PC-3 (cell line): ENCODE data around the gene INTS3. TPM values are rescaled to one million over a fixed set of nuclear protein-coding genes. Genes with fewer than 3 reads are reported as not detected.

Experiments
- ATAC-seq: fragments of 200-7000 bp; cut with Tn5 transposase; 2 replicates; pipeline ENCODE4 v1.9.1; 2020; ENCODE audit warnings: mild to moderate bottlenecking, moderate library complexity
- BruUV-seq: library from RNA; stranded (reverse); fragments of 400-500 nt; replicated peaks from 2 replicates; lab custom pipeline; 2021; lab: Mats Ljungman, UMichigan
- CTCF ChIA-PET: fragments of 300-600 bp; sonication (Branson Sonifier 250); formaldehyde crosslinking; loops from one replicate; lab custom pipeline; 2022; ENCODE audit warnings: antibody characterized with exemption; lab: Charles Lee
- POLR2A ChIA-PET: fragments of 300-600 bp; sonication (Branson Sonifier 250); formaldehyde crosslinking; loops from one replicate; lab custom pipeline; 2022; ENCODE audit warnings: antibody characterized with exemption; ENCODE audit not compliant: unreplicated experiment; lab: Charles Lee
- DNase-seq: peaks from one replicate; pipeline ENCODE4 v3.0.0-alpha.2; 2015
- H2AFZ ChIP-seq: fragments of 300-600 bp; sonication (generic); 2 replicates; pipeline ENCODE4 v1.6.0; 2016; ENCODE audit warnings: antibody characterized with exemption, low read length
- H3F3A ChIP-seq: fragments of 300-600 bp; sonication (generic); one replicate; pipeline ENCODE4 v1.6.0; 2017; ENCODE audit warnings: antibody characterized with exemption, low read length, control low read depth, mild to moderate bottlenecking; ENCODE audit not compliant: unreplicated experiment
- H3K27ac ChIP-seq: fragments of 300-600 bp; sonication (generic); 2 replicates; pipeline ENCODE4 v1.5.1; 2016; ENCODE audit warnings: mild to moderate bottlenecking, low read length
- H3K27me3 ChIP-seq: fragments of 300-600 bp; sonication (generic); 2 replicates; pipeline ENCODE4 v1.6.1; 2016; ENCODE audit warnings: low read length, mixed read lengths
- H3K36me3 ChIP-seq: fragments of 300-600 bp; sonication (generic); 2 replicates; pipeline ENCODE4 v1.6.1; 2016; ENCODE audit warnings: low read depth, mixed run types, low read length, mixed read lengths
- H3K4me1 ChIP-seq: fragments of 300-600 bp; sonication (generic); 2 replicates; pipeline ENCODE4 v1.5.1; 2016; ENCODE audit warnings: low read length; ENCODE audit not compliant: insufficient read depth
- H3K4me2 ChIP-seq: fragments of 300-600 bp; sonication (generic); 2 replicates; pipeline ENCODE4 v1.6.0; 2016; ENCODE audit warnings: low read length
- H3K4me3 ChIP-seq: fragments of 300-600 bp; sonication (generic); 2 replicates; pipeline ENCODE4 v1.5.1; 2016; ENCODE audit warnings: mild to moderate bottlenecking, low read length, mixed read lengths
- H3K79me2 ChIP-seq: fragments of 300-600 bp; sonication (generic); 2 replicates; pipeline ENCODE4 v1.6.1; 2017; ENCODE audit warnings: low read length, mixed read lengths
- H3K9ac ChIP-seq: fragments of 300-600 bp; sonication (generic); 2 replicates; pipeline ENCODE4 v1.6.0; 2016; ENCODE audit warnings: mild to moderate bottlenecking, low read length
- H3K9me2 ChIP-seq: fragments of 300-600 bp; sonication (generic); replicated peaks from 2 replicates; pipeline ENCODE4 v1.6.1; 2016; ENCODE audit warnings: mixed run types, low read length, mixed read lengths
- H3K9me3 ChIP-seq: fragments of 300-600 bp; sonication (generic); 2 replicates; pipeline ENCODE4 v1.6.1; 2016; ENCODE audit warnings: low read length, mixed read lengths
- H4K20me1 ChIP-seq: fragments of 300-600 bp; sonication (generic); 2 replicates; pipeline ENCODE4 v1.6.1; 2016; ENCODE audit warnings: low read length, mixed read lengths
- EZH2 ChIP-seq: fragments of 300-600 bp; sonication (generic); IDR thresholded peaks from one replicate; pipeline ENCODE4 v1.6.1; 2017; ENCODE audit warnings: antibody characterized with exemption, mild to moderate bottlenecking, low read length; ENCODE audit not compliant: unreplicated experiment
- EZH2phosphoT487 ChIP-seq: fragments of 300-600 bp; sonication (generic); IDR thresholded peaks from 2 replicates; pipeline ENCODE4 v1.6.1; 2018; ENCODE audit warnings: mild to moderate bottlenecking, antibody characterized with exemption, low read length, borderline replicate concordance
- intact Hi-C: fragments of 100-400 bp; cut with micrococcal nuclease; formaldehyde crosslinking; loops from 2 replicates; pipeline ENCODE4 v1.9.0; 2023
- total RNA-seq: library from RNA; depleted of rRNA; stranded (reverse); fragments of >200 nt; gene quantifications from 2 replicates; pipeline ENCODE4 v1.2.3, GENCODE V29; 2014
- TF ChIP-seq, protein P1 (sequence below): fragments of 300-600 bp; sonication (generic); conservative IDR thresholded peaks from 2 replicates; pipeline ENCODE4 v1.5.1; 2017; ENCODE audit warnings: antibody characterized with exemption, low read depth, mild to moderate bottlenecking, low read length

INTS3 gene
- total RNA-seq, 1 experiment from 2014 or later, result 46.5 TPM

DNA sequence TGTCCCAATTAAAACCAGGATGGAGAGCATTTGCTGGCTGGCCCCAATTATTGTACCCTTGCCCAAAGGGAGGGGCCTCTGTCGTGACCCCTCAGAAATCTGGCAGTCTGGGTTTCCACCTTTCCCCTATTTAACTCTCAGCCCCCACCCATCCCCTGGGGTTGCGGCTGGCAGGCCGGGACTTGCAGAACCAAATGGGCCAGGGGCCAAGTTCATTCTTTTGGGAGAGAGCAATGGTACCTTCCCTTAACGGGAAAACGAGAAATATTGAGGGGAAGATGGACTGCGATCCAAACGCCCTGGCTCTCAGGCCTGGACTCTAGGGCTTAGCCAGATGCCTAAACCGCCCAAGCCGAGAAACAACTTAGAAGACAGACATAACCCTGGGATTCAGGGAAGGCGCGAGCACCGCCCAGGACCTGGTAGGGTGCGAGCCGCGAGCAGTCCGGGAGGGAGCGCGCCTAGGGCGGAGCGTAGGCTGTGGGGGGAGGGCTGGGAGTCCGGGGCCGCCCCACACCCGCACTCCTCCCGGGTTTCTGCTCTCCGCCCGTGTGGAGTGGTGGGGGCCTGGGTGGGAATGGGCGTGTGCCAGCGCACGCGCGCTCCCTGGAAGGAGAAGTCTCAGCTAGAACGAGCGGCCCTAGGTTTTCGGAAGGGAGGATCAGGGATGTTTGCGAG lies 47.1 kb downstream of the INTS3 start, which contains the start of gene SLC27A3:
Gene SLC27A3 (plus strand): TSS at position 628 of the 678 bp plus-strand sequence. CDS start 91 bp downstream, outside the sequence.
- ChIA-PET POLR2A (no interaction called here), CTCF (interaction anchor here (0.5 to 0.6 kb wide), 2 partner anchors 91 to 212 kb away, joined by 3 to 4 read pairs; no protein-coding TSS in a partner anchor)
- Histone ChIP-seq H3K36me3 (peaks cover 13% of the 10 kb centered on the region; the same call in 1 of the 2 replicates), H3K4me3 (peak within 1 kb of the TSS; percentile 78), H3F3A (no peaks in the 10 kb centered on the region), H2AFZ (peak within 1 kb of the TSS; percentile 79), H3K4me2 (peak within 1 kb of the TSS; percentile 92), H4K20me1 (no peaks in the 10 kb centered on the region), H3K27ac (no peak within 1 kb of the TSS), H3K9ac (peak within 1 kb of the TSS; percentile 25), H3K27me3 (no peaks in the 10 kb centered on the region), H3K4me1 (peaks cover 11% of the 10 kb centered on the region), H3K9me2 (no peaks in the 10 kb centered on the region), H3K9me3 (no peaks in the 10 kb centered on the region), H3K79me2 (no peaks in the 10 kb centered on the region)
- no peak for TF ChIP-seq EZH2phosphoT487
- no peak for TF ChIP-seq EZH2
- TF ChIP-seq, protein P1, sequence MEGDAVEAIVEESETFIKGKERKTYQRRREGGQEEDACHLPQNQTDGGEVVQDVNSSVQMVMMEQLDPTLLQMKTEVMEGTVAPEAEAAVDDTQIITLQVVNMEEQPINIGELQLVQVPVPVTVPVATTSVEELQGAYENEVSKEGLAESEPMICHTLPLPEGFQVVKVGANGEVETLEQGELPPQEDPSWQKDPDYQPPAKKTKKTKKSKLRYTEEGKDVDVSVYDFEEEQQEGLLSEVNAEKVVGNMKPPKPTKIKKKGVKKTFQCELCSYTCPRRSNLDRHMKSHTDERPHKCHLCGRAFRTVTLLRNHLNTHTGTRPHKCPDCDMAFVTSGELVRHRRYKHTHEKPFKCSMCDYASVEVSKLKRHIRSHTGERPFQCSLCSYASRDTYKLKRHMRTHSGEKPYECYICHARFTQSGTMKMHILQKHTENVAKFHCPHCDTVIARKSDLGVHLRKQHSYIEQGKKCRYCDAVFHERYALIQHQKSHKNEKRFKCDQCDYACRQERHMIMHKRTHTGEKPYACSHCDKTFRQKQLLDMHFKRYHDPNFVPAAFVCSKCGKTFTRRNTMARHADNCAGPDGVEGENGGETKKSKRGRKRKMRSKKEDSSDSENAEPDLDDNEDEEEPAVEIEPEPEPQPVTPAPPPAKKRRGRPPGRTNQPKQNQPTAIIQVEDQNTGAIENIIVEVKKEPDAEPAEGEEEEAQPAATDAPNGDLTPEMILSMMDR, result no peak
- intact Hi-C loops, result no loop called here
- ATAC-seq, result peak; percentile 73
- DNase-seq, result peak; percentile 53
- TSS peak; percentile 12 for BruUV-seq

DNA sequence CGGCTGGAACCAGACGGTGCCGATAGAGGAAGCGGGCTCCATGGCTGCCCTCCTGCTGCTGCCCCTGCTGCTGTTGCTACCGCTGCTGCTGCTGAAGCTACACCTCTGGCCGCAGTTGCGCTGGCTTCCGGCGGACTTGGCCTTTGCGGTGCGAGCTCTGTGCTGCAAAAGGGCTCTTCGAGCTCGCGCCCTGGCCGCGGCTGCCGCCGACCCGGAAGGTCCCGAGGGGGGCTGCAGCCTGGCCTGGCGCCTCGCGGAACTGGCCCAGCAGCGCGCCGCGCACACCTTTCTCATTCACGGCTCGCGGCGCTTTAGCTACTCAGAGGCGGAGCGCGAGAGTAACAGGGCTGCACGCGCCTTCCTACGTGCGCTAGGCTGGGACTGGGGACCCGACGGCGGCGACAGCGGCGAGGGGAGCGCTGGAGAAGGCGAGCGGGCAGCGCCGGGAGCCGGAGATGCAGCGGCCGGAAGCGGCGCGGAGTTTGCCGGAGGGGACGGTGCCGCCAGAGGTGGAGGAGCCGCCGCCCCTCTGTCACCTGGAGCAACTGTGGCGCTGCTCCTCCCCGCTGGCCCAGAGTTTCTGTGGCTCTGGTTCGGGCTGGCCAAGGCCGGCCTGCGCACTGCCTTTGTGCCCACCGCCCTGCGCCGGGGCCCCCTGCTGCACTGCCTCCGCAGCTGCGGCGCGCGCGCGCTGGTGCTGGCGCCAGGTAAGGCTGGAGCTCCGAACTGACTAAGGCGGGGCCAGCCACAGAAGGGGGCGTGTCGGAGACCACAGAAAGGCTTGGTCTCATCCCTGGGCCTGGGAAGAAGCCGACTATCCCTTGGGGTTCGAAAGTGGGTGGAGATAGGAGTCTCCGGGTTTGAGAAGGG lies 47.8 kb downstream of the INTS3 start:
- no peaks in the 10 kb centered on the region for H3K9me3 ChIP-seq
- peak overlapping the region; percentile 79 for H2AFZ ChIP-seq
- no peak for TF ChIP-seq EZH2
- no peaks in the 10 kb centered on the region for H3K79me2 ChIP-seq
- no TSS peak for BruUV-seq
- POLR2A ChIA-PET, result interaction anchor here (0.6 kb wide), 1 partner anchor 43 kb away, joined by 4 read pairs; no protein-coding TSS in a partner anchor
- peak overlapping the region; percentile 92 for H3K4me2 ChIP-seq
- peaks cover 11% of the 10 kb centered on the region for H3K4me1 ChIP-seq
- H3K9me2 ChIP-seq, result no peaks in the 10 kb centered on the region
- no peak overlapping the region for H3K27ac ChIP-seq
- ATAC-seq (peak; percentile 72), DNase-seq (peak; percentile 79)
- peak overlapping the region; percentile 78 for H3K4me3 ChIP-seq
- H3F3A ChIP-seq, result no peaks in the 10 kb centered on the region
- no peaks in the 10 kb centered on the region for H4K20me1 ChIP-seq
- peak overlapping the region; percentile 25 for H3K9ac ChIP-seq
- intact Hi-C loops, result no loop called here
- H3K27me3 ChIP-seq, result no peaks in the 10 kb centered on the region
- CTCF ChIA-PET, result interaction anchor here (0.5 to 0.6 kb wide), 3 partner anchors 8 to 211 kb away, joined by 3 to 6 read pairs (median 4); no protein-coding TSS in a partner anchor
- peaks cover 10% of the 10 kb centered on the region; the same call in 1 of the 2 replicates for H3K36me3 ChIP-seq

DNA sequence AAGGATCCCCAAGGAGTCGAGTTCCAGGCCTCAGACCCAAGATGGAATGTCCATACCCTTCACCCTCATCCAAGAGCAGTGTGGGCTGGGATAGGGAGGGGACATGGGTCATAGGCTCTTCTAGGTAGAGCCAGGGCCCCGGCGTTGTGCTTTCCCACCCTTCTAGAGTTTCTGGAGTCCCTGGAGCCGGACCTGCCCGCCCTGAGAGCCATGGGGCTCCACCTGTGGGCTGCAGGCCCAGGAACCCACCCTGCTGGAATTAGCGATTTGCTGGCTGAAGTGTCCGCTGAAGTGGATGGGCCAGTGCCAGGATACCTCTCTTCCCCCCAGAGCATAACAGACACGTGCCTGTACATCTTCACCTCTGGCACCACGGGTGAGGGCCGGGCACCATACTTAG lies 48.5 kb downstream of the INTS3 start:
- H2AFZ ChIP-seq, result peak overlapping the region; percentile 79
- H3K79me2 ChIP-seq, result no peaks in the 10 kb centered on the region
- TF ChIP-seq, protein P1, result no peak
- TF ChIP-seq EZH2 (no peak), EZH2phosphoT487 (no peak)
- DNase-seq, result no peak
- H3K9me3 ChIP-seq, result no peaks in the 10 kb centered on the region
- no peak overlapping the region for H3K27ac ChIP-seq
- peak overlapping the region; percentile 78 for H3K4me3 ChIP-seq
- intact Hi-C loops, result no loop called here
- H3K4me1 ChIP-seq, result peaks cover 11% of the 10 kb centered on the region
- no peaks in the 10 kb centered on the region for H3K9me2 ChIP-seq
- peak overlapping the region; percentile 92 for H3K4me2 ChIP-seq
- no peaks in the 10 kb centered on the region for H3F3A ChIP-seq
- POLR2A ChIA-PET, result interaction anchor here (0.6 kb wide), 1 partner anchor 44 kb away, joined by 4 read pairs; no protein-coding TSS in a partner anchor
- H3K9ac ChIP-seq, result no peak overlapping the region
- H3K36me3 ChIP-seq, result peaks cover 10% of the 10 kb centered on the region; the same call in 1 of the 2 replicates
- H3K27me3 ChIP-seq, result no peaks in the 10 kb centered on the region
- no peaks in the 10 kb centered on the region for H4K20me1 ChIP-seq
- BruUV-seq, result no TSS peak
- CTCF ChIA-PET, result no interaction called here
- ATAC-seq, result no peak
